SH-SY5Y (cell line): ENCODE measurements around the gene MYL3.

ENCODE experiments used
- GATA2 ChIP-seq: IDR thresholded peaks from 2 replicates; pipeline ENCODE4 v1.6.1; 2011; ENCODE audit warnings: mild to moderate bottlenecking, low read depth, low read length
- GATA3 ChIP-seq: IDR thresholded peaks from 2 replicates; pipeline ENCODE4 v1.6.1; 2011; ENCODE audit warnings: low read depth, mild to moderate bottlenecking, low read length, moderate library complexity

- TF ChIP-seq GATA2: no peak
- TF ChIP-seq GATA3: no peak
Measured at GRCh38 chr3:46887980-46888494, 24.8 kb upstream of the MYL3 start.
